A673 (cell line): ENCODE measurements around the gene MAGEF1. TPM values are rescaled to one million over a fixed set of nuclear protein-coding genes. Genes with fewer than 3 reads are reported as not detected.

Experiments used
- BruUV-seq: library from RNA; stranded (reverse); fragments of 400-500 nt; replicated peaks from 2 replicates; lab custom pipeline; 2021; lab: Mats Ljungman, UMichigan
- CTCF ChIA-PET: fragments of 300-600 bp; sonication (Branson Sonifier 250); formaldehyde crosslinking; loops from one replicate; lab custom pipeline; 2022; ENCODE audit warnings: antibody characterized with exemption; lab: Charles Lee
- POLR2A ChIA-PET: fragments of 300-600 bp; sonication (Branson Sonifier 250); formaldehyde crosslinking; loops from one replicate; lab custom pipeline; 2022; ENCODE audit warnings: antibody characterized with exemption; ENCODE audit not compliant: low non-redundant PET; lab: Charles Lee
- DNase-seq: peaks from one replicate; pipeline ENCODE4 v3.0.0-alpha.2; 2015; ENCODE audit warnings: low spot score
- H3K27ac ChIP-seq: fragments of 200-600 bp; sonication (generic); 2 replicates; pipeline ENCODE4 v1.5.1; 2016; ENCODE audit warnings: mixed run types, low read depth, mild to moderate bottlenecking, mixed read lengths, antibody characterized with exemption, low read length; ENCODE audit not compliant: poor library complexity, severe bottlenecking
- H3K27me3 ChIP-seq: fragments of 200-600 bp; sonication (generic); replicated peaks from 2 replicates; pipeline ENCODE4 v1.6.1; 2017; ENCODE audit warnings: mixed run types, low read depth, mild to moderate bottlenecking, mixed read lengths, antibody characterized with exemption, low read length; ENCODE audit not compliant: insufficient read depth, poor library complexity
- H3K36me3 ChIP-seq: fragments of 200-600 bp; sonication (generic); 2 replicates; pipeline ENCODE4 v1.6.1; 2016; ENCODE audit warnings: mixed run types, mild to moderate bottlenecking, mixed read lengths, antibody characterized with exemption, low read length; ENCODE audit not compliant: insufficient read depth, poor library complexity, severe bottlenecking
- H3K4me1 ChIP-seq: fragments of 200-600 bp; sonication (generic); 2 replicates; pipeline ENCODE4 v1.6.1; 2017; ENCODE audit warnings: mixed run types, mild to moderate bottlenecking, mixed read lengths, antibody characterized with exemption, low read length; ENCODE audit not compliant: insufficient read depth, poor library complexity, severe bottlenecking
- H3K4me3 ChIP-seq: fragments of 200-600 bp; sonication (generic); 2 replicates; pipeline ENCODE4 v1.5.1; 2016; ENCODE audit warnings: low read depth, mixed run types, mild to moderate bottlenecking, mixed read lengths, low read length; ENCODE audit not compliant: poor library complexity, severe bottlenecking
- H3K9me3 ChIP-seq: fragments of 200-600 bp; sonication (generic); 2 replicates; pipeline ENCODE4 v1.6.1; 2016; ENCODE audit warnings: mixed run types, low read depth, mild to moderate bottlenecking, mixed read lengths, antibody characterized with exemption, low read length; ENCODE audit not compliant: poor library complexity, severe bottlenecking
- EZH2 ChIP-seq: fragments of 200-600 bp; sonication (generic); IDR thresholded peaks from 2 replicates; pipeline ENCODE4 v1.6.1; 2017; ENCODE audit warnings: borderline replicate concordance, low read depth, mild to moderate bottlenecking, mixed read lengths, antibody characterized with exemption, low read length; ENCODE audit not compliant: poor library complexity, severe bottlenecking
- intact Hi-C: fragments of 100-400 bp; cut with micrococcal nuclease; formaldehyde crosslinking; loops from one replicate; pipeline ENCODE4 v1.10.0; 2022; ENCODE audit not compliant: unreplicated experiment
- total RNA-seq: library from RNA; stranded (reverse); gene quantifications from 2 replicates; pipeline ENCODE4 v1.2.3, GENCODE V29; 2021
- TF ChIP-seq, protein P1 (sequence below): fragments of 300-800, 200-600 bp; sonication (generic); conservative IDR thresholded peaks from 2 replicates; pipeline ENCODE4 v1.5.1; 2017; ENCODE audit warnings: low read depth, mild to moderate bottlenecking, antibody characterized with exemption, low read length, moderate library complexity, mixed read lengths

MAGEF1 gene
- total RNA-seq, 1 experiment from 2014 or later = 47.6 TPM

GRCh38 chr3:184690192-184690883 lies 21.5 kb downstream of the MAGEF1 start:
- no peak overlapping the region for H3K27ac ChIP-seq
- no TSS peak for BruUV-seq
- CTCF ChIA-PET = no interaction called here
- H3K4me1 ChIP-seq = no peaks in the 10 kb centered on the region
- TF ChIP-seq EZH2 = no peak
- TF ChIP-seq, protein P1, sequence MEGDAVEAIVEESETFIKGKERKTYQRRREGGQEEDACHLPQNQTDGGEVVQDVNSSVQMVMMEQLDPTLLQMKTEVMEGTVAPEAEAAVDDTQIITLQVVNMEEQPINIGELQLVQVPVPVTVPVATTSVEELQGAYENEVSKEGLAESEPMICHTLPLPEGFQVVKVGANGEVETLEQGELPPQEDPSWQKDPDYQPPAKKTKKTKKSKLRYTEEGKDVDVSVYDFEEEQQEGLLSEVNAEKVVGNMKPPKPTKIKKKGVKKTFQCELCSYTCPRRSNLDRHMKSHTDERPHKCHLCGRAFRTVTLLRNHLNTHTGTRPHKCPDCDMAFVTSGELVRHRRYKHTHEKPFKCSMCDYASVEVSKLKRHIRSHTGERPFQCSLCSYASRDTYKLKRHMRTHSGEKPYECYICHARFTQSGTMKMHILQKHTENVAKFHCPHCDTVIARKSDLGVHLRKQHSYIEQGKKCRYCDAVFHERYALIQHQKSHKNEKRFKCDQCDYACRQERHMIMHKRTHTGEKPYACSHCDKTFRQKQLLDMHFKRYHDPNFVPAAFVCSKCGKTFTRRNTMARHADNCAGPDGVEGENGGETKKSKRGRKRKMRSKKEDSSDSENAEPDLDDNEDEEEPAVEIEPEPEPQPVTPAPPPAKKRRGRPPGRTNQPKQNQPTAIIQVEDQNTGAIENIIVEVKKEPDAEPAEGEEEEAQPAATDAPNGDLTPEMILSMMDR = no peak
- DNase-seq = no peak
- H3K36me3 ChIP-seq = no peaks in the 10 kb centered on the region
- intact Hi-C loops = no loop called here
- H3K27me3 ChIP-seq = no peaks in the 10 kb centered on the region
- no peaks in the 10 kb centered on the region for H3K9me3 ChIP-seq
- POLR2A ChIA-PET = no interaction called here
- H3K4me3 ChIP-seq = no peak overlapping the region

DNA sequence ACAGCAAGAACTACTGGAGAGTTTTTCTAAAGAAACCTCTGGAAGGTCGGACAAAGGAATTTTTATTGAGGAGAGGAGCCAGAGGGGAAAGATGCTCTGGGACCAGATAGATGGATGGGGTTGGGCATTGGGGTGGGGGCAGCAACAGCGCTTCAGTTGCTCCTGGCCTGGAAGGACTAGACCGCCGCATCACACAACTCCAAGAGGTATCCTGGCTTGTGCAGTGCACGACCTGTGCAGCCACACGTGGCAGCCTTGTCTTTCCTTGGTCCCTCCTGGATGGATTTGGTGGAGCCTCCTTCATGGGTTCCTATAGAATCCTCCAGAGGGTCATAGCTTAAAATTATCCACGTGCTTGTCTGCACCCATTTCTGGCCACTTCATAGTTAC lies 23.0 kb downstream of the MAGEF1 start:
- POLR2A ChIA-PET = no interaction called here

DNA sequence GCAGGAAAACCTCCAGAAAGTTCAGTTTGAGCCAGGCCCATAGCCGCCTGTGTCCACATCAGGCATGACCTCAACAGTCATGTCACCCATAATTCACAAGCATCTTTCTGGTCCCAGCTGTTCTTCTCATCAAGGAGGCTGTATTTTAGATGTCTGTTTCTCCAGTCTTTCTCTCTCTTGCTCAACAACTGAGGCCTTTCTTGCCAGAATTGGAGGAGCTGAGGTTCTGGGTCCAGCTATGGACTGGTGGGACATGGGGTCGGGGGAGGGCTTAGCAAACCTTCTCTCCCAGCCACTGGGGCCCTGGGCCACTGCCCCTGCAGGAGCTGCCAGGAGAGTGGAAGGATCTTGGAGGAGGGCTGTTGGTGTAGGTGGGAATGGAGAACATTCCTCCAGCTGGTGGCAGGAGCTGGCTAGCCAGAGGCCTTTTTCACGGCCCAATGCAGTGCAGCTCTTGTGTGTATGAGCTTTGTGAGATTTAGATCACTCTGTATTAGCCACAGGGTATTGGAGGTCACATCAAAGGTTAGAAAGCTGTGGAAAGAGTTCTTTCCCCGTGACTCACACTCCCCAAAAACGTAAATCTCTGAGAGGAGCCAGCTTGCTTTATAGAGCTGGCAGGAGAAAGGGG lies 23.5 kb downstream of the MAGEF1 start:
- Histone ChIP-seq H3K4me1 (no peaks in the 10 kb centered on the region), H3K9me3 (no peaks in the 10 kb centered on the region), H3K4me3 (no peak overlapping the region), H3K27ac (no peak overlapping the region), H3K27me3 (no peaks in the 10 kb centered on the region), H3K36me3 (no peaks in the 10 kb centered on the region)
- no peak for DNase-seq
- intact Hi-C loops = no loop called here
- BruUV-seq = no TSS peak
- TF ChIP-seq, protein P1 = no peak
- no peak for TF ChIP-seq EZH2
- ChIA-PET CTCF (no interaction called here), POLR2A (interaction anchor here (0.6 kb wide), 1 partner anchor 212 kb away, joined by 3 read pairs; no protein-coding TSS in a partner anchor)

More for the DNA sequence above, 23.0 kb downstream of the MAGEF1 start:
- no peaks in the 10 kb centered on the region for H3K4me1 ChIP-seq
- no peak for DNase-seq
- H3K27ac ChIP-seq = no peak overlapping the region
- no peak overlapping the region for H3K4me3 ChIP-seq
- no peaks in the 10 kb centered on the region for H3K36me3 ChIP-seq
- no peaks in the 10 kb centered on the region for H3K9me3 ChIP-seq
- H3K27me3 ChIP-seq = no peaks in the 10 kb centered on the region
- TF ChIP-seq EZH2 = no peak
- CTCF ChIA-PET = no interaction called here
- intact Hi-C loops = no loop called here
- BruUV-seq = no TSS peak
